Measurements from ENCODE around the gene HINFP.
A peak's percentile ranks its signal among the peaks of the same experiment; 100 is the strongest.

Gene HINFP

DNA sequence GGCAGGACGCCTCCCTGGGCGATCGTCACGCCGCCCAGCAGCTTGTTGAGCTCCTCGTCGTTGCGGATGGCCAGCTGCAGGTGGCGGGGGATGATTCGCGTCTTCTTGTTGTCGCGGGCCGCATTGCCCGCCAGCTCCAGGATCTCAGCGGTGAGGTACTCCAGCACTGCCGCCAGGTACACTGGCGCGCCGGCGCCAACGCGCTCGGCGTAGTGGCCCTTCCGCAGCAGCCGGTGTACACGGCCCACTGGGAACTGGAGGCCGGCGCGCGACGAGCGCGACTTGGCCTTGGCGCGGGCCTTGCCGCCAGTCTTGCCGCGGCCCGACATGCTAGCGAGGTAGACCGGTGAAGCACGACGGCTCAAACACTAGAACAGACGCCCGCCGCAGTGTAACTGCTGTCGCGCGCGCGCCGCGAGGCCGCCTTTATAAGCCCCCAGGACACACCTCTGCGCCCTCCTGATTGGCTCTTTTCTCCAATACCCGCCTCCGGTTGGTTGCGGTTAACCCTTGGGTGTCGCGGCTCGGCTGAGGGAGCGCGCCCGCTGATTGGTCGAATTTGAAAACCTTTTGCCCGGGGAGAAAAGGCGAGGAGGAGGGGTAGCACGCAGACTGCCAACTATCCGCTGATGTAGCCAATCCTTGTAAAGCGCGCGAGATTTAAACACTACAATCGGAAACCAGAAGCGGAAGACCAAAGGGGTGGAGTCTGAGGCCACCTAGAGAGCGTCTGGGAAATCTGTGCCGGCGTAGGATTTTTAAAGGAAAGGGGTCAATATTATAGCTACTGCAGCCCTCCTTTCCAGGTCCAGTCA lies 26.1 kb upstream of the HINFP start:
- DNase-seq, result peak; percentile 100
- H3K4me3 ChIP-seq (ENCODE audit: low read depth in 1 of 2, low read length in 2 of 2), result peak overlapping the region; percentile 89 to 95
- no peaks in the 10 kb centered on the region for H3K9me3 ChIP-seq (ENCODE audit: insufficient read depth, low read length, severe bottlenecking)
- H3K9ac ChIP-seq (ENCODE audit: low read depth, low read length), result peak overlapping the region; percentile 99
- peaks cover 75% of the 10 kb centered on the region for H3K36me3 ChIP-seq (ENCODE audit: insufficient read depth, low read length)
- peak; percentile 79 for ATAC-seq (ENCODE audit: insufficient read depth, low read depth)
- H3K27ac ChIP-seq (ENCODE audit: low read length), result peak overlapping the region; percentile 99
- H3K79me2 ChIP-seq (ENCODE audit: insufficient read depth, low read length), result peaks cover 56% of the 10 kb centered on the region
- TF ChIP-seq, protein P1, sequence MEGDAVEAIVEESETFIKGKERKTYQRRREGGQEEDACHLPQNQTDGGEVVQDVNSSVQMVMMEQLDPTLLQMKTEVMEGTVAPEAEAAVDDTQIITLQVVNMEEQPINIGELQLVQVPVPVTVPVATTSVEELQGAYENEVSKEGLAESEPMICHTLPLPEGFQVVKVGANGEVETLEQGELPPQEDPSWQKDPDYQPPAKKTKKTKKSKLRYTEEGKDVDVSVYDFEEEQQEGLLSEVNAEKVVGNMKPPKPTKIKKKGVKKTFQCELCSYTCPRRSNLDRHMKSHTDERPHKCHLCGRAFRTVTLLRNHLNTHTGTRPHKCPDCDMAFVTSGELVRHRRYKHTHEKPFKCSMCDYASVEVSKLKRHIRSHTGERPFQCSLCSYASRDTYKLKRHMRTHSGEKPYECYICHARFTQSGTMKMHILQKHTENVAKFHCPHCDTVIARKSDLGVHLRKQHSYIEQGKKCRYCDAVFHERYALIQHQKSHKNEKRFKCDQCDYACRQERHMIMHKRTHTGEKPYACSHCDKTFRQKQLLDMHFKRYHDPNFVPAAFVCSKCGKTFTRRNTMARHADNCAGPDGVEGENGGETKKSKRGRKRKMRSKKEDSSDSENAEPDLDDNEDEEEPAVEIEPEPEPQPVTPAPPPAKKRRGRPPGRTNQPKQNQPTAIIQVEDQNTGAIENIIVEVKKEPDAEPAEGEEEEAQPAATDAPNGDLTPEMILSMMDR (IDR thresholded peaks at IDR 0.05; ENCODE audit: borderline replicate concordance, extremely low read depth, low read length, poor library complexity, severe bottlenecking), result peak; percentile 25
- no peak for TF ChIP-seq EZH2 (IDR thresholded peaks at IDR 0.05; ENCODE audit: borderline replicate concordance, low read depth, low read length, severe bottlenecking)
- H3K4me2 ChIP-seq (ENCODE audit: insufficient read depth, low read length), result peak overlapping the region; percentile 93
- peaks cover 47% of the 10 kb centered on the region for H3K4me1 ChIP-seq (ENCODE audit: insufficient read depth, low read length)
- H2AFZ ChIP-seq (ENCODE audit: low read depth, low read length), result peak overlapping the region; percentile 74
- no peaks in the 10 kb centered on the region for H3K27me3 ChIP-seq (ENCODE audit: insufficient read depth, low read length, poor library complexity)
- H4K20me1 ChIP-seq (ENCODE audit: insufficient read depth, low read length), result peaks cover 34% of the 10 kb centered on the region

- peaks cover 47% of the 10 kb centered on the region for H3K4me1 ChIP-seq (ENCODE audit: insufficient read depth, low read length)
- peak overlapping the region; percentile 90 for H3K4me2 ChIP-seq (ENCODE audit: insufficient read depth, low read length)
- TF ChIP-seq, protein P1 (IDR thresholded peaks at IDR 0.05; ENCODE audit: borderline replicate concordance, extremely low read depth, low read length, poor library complexity, severe bottlenecking), result no peak
- no peak for TF ChIP-seq EZH2 (IDR thresholded peaks at IDR 0.05; ENCODE audit: borderline replicate concordance, low read depth, low read length, severe bottlenecking)
- no peaks in the 10 kb centered on the region for H3K9me3 ChIP-seq (ENCODE audit: insufficient read depth, low read length, severe bottlenecking)
- H4K20me1 ChIP-seq (ENCODE audit: insufficient read depth, low read length), result peaks cover 5% of the 10 kb centered on the region
- H3K36me3 ChIP-seq (ENCODE audit: insufficient read depth, low read length), result peaks cover 39% of the 10 kb centered on the region
- ATAC-seq (ENCODE audit: insufficient read depth, low read depth) (no peak), DNase-seq (no peak)
- H2AFZ ChIP-seq (ENCODE audit: low read depth, low read length), result no peak overlapping the region
- peak overlapping the region; percentile 78; the same call in 1 of the 2 replicates for H3K9ac ChIP-seq (ENCODE audit: low read depth, low read length)
- H3K27me3 ChIP-seq (ENCODE audit: insufficient read depth, low read length, poor library complexity), result no peaks in the 10 kb centered on the region
- peaks cover 43% of the 10 kb centered on the region for H3K79me2 ChIP-seq (ENCODE audit: insufficient read depth, low read length)
- 0 out of 4 replicates have a peak overlapping the region, but pooled peaks of 1 of the 2 experiments have one; percentile 77 for H3K4me3 ChIP-seq (ENCODE audit: low read depth in 1 of 2, low read length in 2 of 2)
- H3K27ac ChIP-seq (ENCODE audit: low read length), result no peak overlapping the region
Observed at GRCh38 chr11:119099711-119100110, 21.7 kb upstream of the HINFP start.

- H4K20me1 ChIP-seq (ENCODE audit: insufficient read depth, low read length), result no peaks in the 10 kb centered on the region
- no peak for TF ChIP-seq EZH2 (IDR thresholded peaks at IDR 0.05; ENCODE audit: borderline replicate concordance, low read depth, low read length, severe bottlenecking)
- TF ChIP-seq, protein P1 (IDR thresholded peaks at IDR 0.05; ENCODE audit: borderline replicate concordance, extremely low read depth, low read length, poor library complexity, severe bottlenecking), result peak; percentile 58
- no peaks in the 10 kb centered on the region for H3K27me3 ChIP-seq (ENCODE audit: insufficient read depth, low read length, poor library complexity)
- DNase-seq (no peak), ATAC-seq (ENCODE audit: insufficient read depth, low read depth) (no peak)
- peak overlapping the region; percentile 71 to 77; a peak in 3 of 4 replicates for H3K4me3 ChIP-seq (ENCODE audit: low read depth in 1 of 2, low read length in 2 of 2)
- H3K4me1 ChIP-seq (ENCODE audit: insufficient read depth, low read length), result peaks cover 47% of the 10 kb centered on the region
- peaks cover 38% of the 10 kb centered on the region for H3K79me2 ChIP-seq (ENCODE audit: insufficient read depth, low read length)
- H3K36me3 ChIP-seq (ENCODE audit: insufficient read depth, low read length), result peaks cover 34% of the 10 kb centered on the region
- peak overlapping the region; percentile 78 for H3K9ac ChIP-seq (ENCODE audit: low read depth, low read length)
- no peak overlapping the region for H2AFZ ChIP-seq (ENCODE audit: low read depth, low read length)
- peak overlapping the region; percentile 90 for H3K27ac ChIP-seq (ENCODE audit: low read length)
- H3K4me2 ChIP-seq (ENCODE audit: insufficient read depth, low read length), result peak overlapping the region; percentile 90
- no peaks in the 10 kb centered on the region for H3K9me3 ChIP-seq (ENCODE audit: insufficient read depth, low read length, severe bottlenecking)
Observed at GRCh38 chr11:119100246-119100970, 21.0 kb upstream of the HINFP start.

All from DND-41 (cell line).